HG02884 (cell line): ENCODE data around the gene RAB1A.
A peak's percentile ranks its signal among the peaks of the same experiment; 100 is the strongest.
"Not testable (repeated sequence)": the region's sequence is repeated elsewhere in the genome, so short reads cannot be mapped to it uniquely, and the experiment has no call there.

ENCODE experiments used
- ATAC-seq: cut with Tn5 transposase; IDR thresholded peaks from one replicate; pipeline ENCODE4 v1.9.1; 2021; ENCODE audit warnings: mild to moderate bottlenecking, moderate library complexity; ENCODE audit not compliant: unreplicated experiment

The RAB1A gene

GRCh38 chr2:65137197-65137775 lies 7.4 kb upstream of the RAB1A start:
- no peak for ATAC-seq

GRCh38 chr2:65136253-65136652 lies 6.3 kb upstream of the RAB1A start:
- no peak for ATAC-seq

- no peak for ATAC-seq
Observed at GRCh38 chr2:65134158-65134557, 4.3 kb upstream of the RAB1A start.

- ATAC-seq: no peak
Observed at GRCh38 chr2:65133626-65134025, 3.7 kb upstream of the RAB1A start.

- not testable (repeated sequence) for ATAC-seq
Observed at GRCh38 chr2:65132930-65133329, 3.0 kb upstream of the RAB1A start.

GRCh38 chr2:65130664-65131175 lies 814 bp upstream of the RAB1A start:
- peak; percentile 21 for ATAC-seq

- ATAC-seq: no peak
Observed at GRCh38 chr2:65129286-65129825, 550 bp downstream of the RAB1A start.

GRCh38 chr2:65128297-65129190 lies 1.4 kb downstream of the RAB1A start:
- ATAC-seq: no peak

GRCh38 chr2:65125457-65125856 lies 4.4 kb downstream of the RAB1A start:
- ATAC-seq: not testable (repeated sequence)

GRCh38 chr2:65122313-65122712 lies 7.6 kb downstream of the RAB1A start:
- ATAC-seq: no peak

GRCh38 chr2:65120990-65121693 lies 8.8 kb downstream of the RAB1A start:
- ATAC-seq: no peak

- ATAC-seq: no peak
Observed at GRCh38 chr2:65116645-65117044, 13.3 kb downstream of the RAB1A start.

GRCh38 chr2:65114921-65115320 lies 15.0 kb downstream of the RAB1A start:
- no peak for ATAC-seq

GRCh38 chr2:65113816-65114215 lies 16.1 kb downstream of the RAB1A start:
- ATAC-seq: no peak

GRCh38 chr2:65113229-65113628 lies 16.7 kb downstream of the RAB1A start:
- ATAC-seq: no peak

- ATAC-seq: no peak
Observed at GRCh38 chr2:65112633-65113032, 17.3 kb downstream of the RAB1A start.

GRCh38 chr2:65108780-65109179 lies 21.1 kb downstream of the RAB1A start:
- ATAC-seq: no peak

GRCh38 chr2:65107530-65107929 lies 22.4 kb downstream of the RAB1A start:
- no peak for ATAC-seq

GRCh38 chr2:65103013-65103715 lies 26.7 kb downstream of the RAB1A start:
- no peak for ATAC-seq

GRCh38 chr2:65101071-65101470 lies 28.8 kb downstream of the RAB1A start:
- ATAC-seq: no peak

GRCh38 chr2:65098741-65099140 lies 31.2 kb downstream of the RAB1A start:
- ATAC-seq: no peak
